HG03139 (cell line): ENCODE results near the gene MRGPRX2.

ENCODE experiments used
- ATAC-seq: cut with Tn5 transposase; IDR thresholded peaks from one replicate; pipeline ENCODE4 v1.9.1; 2021; ENCODE audit not compliant: unreplicated experiment

The MRGPRX2 gene

GRCh38 chr11:19013181-19013857 is 47.2 kb downstream of the MRGPRX2 start:
- no peak for ATAC-seq

GRCh38 chr11:19012636-19013035 is 47.9 kb downstream of the MRGPRX2 start:
- no peak for ATAC-seq
